GM21515 (cell line): Measurements from ENCODE around the gene DNAJC1.

Experiments used
- ATAC-seq: cut with Tn5 transposase; IDR thresholded peaks from one replicate; pipeline ENCODE4 v1.9.1; 2021; ENCODE audit not compliant: unreplicated experiment

Gene DNAJC1

GRCh38 chr10:21961847-21962246, 41.7 kb downstream of the DNAJC1 start:
- ATAC-seq, result no peak

GRCh38 chr10:21959998-21960397, 43.5 kb downstream of the DNAJC1 start:
- ATAC-seq, result no peak

- ATAC-seq, result no peak
Observed at GRCh38 chr10:21954690-21955089, 48.8 kb downstream of the DNAJC1 start.

GRCh38 chr10:21954132-21954531, 49.4 kb downstream of the DNAJC1 start:
- ATAC-seq, result no peak

- no peak for ATAC-seq
Observed at GRCh38 chr10:21953585-21954057, 49.9 kb downstream of the DNAJC1 start.

- ATAC-seq, result no peak
Observed at GRCh38 chr10:21950566-21950965, 53.0 kb downstream of the DNAJC1 start.

- ATAC-seq, result no peak
Observed at GRCh38 chr10:21946946-21947345, 56.6 kb downstream of the DNAJC1 start.

- no peak for ATAC-seq
Observed at GRCh38 chr10:21944727-21945386, 58.7 kb downstream of the DNAJC1 start.

GRCh38 chr10:21943633-21944265, 59.8 kb downstream of the DNAJC1 start:
- ATAC-seq, result no peak

- ATAC-seq, result no peak
Observed at GRCh38 chr10:21935439-21936023, 68.0 kb downstream of the DNAJC1 start.

- no peak for ATAC-seq
Observed at GRCh38 chr10:21934307-21934706, 69.2 kb downstream of the DNAJC1 start.

GRCh38 chr10:21929070-21929469, 74.5 kb downstream of the DNAJC1 start:
- ATAC-seq, result no peak

GRCh38 chr10:21927631-21928353, 75.7 kb downstream of the DNAJC1 start:
- ATAC-seq, result no peak

- no peak for ATAC-seq
Observed at GRCh38 chr10:21926949-21927348, 76.6 kb downstream of the DNAJC1 start.

GRCh38 chr10:21926358-21926925, 77.1 kb downstream of the DNAJC1 start:
- no peak for ATAC-seq

- no peak for ATAC-seq
Observed at GRCh38 chr10:21925851-21926250, 77.7 kb downstream of the DNAJC1 start.

GRCh38 chr10:21924511-21924910, 79.0 kb downstream of the DNAJC1 start:
- no peak for ATAC-seq

GRCh38 chr10:21920633-21921032, 82.9 kb downstream of the DNAJC1 start:
- ATAC-seq, result no peak

- ATAC-seq, result no peak
Observed at GRCh38 chr10:21919906-21920305, 83.6 kb downstream of the DNAJC1 start.

- ATAC-seq, result no peak
Observed at GRCh38 chr10:21919117-21919516, 84.4 kb downstream of the DNAJC1 start.

- ATAC-seq, result no peak
Observed at GRCh38 chr10:21912625-21913024, 90.9 kb downstream of the DNAJC1 start.
